ENCODE results near the gene CYTH2.
"Not testable (repeated sequence)": the region's sequence is repeated elsewhere in the genome, so short reads cannot be mapped to it uniquely, and the experiment has no call there.

Gene CYTH2

DNA sequence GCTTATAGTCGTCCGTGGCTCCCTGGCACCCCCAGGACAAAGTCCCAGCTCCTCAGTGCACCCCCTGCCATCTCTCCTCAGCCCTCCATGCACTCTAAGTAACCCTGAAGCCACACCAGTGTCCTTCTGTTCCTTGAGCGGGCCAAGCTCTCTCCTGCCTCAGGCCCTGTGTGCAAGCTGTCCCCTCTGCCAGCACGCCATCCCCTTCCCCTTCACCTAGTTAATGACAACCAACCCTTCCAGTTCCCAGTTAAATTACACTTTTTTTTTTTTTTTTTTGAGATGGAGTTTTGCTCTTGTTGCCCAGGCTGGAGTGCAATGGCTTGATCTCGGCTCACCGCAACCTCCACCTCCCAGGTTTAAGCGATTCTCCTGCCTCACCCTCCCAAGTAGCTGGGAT lies 19.3 kb downstream of the CYTH2 start:
- in situ Hi-C loops (cut with MboI; ENCODE audit: low sequenced_read_pairs); H3K36me3 ChIP-seq (replicated peaks); H3K4me3 ChIP-seq: not testable (repeated sequence)

DNA sequence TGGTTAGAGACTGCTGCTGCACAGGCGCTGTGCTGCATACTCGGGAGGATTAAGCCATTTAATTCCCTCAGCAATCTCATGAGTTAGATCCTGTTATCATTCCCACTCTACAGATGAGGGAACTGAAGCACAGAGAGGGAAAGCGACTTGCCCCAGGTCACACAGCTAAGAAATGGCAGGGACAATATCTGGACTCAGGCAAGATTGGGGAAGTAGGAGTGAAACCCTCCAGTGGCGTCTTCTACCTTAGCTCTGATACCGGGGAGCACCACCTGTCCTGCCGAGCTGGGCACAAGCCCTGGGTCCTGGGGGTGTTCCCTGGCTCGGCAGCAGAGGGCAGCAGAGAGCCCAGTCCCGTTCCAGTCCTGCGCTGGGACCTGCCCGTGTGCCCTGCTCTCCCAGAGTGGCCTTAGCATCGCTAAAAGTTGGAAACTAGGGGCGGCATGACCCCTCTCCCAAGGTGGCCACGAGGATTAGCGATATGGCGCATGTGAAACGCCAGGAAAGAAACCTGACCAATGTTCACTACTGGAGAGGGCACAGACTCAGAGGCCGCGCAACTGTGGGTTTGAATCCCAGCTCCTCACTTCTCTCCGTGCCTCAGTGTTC lies 20.5 kb downstream of the CYTH2 start:
- Histone ChIP-seq H3K9me3 (no peaks in the 10 kb centered on the region), H3K27me3 (ENCODE audit: low read depth) (no peaks in the 10 kb centered on the region), H3K36me3 (replicated peaks) (no peaks in the 10 kb centered on the region), H3K4me1 (peaks cover 16% of the 10 kb centered on the region), H3K4me3 (no peak overlapping the region)
- peak; percentile 65 to 91 for DNase-seq (ENCODE audit: low spot score in 2 of 2)
- in situ Hi-C loops (cut with MboI; ENCODE audit: low sequenced_read_pairs) = no loop called here

More for the DNA sequence above, 19.3 kb downstream of the CYTH2 start:
- not testable (repeated sequence) for DNase-seq (ENCODE audit: low spot score in 2 of 2); H3K9me3 ChIP-seq; H3K27me3 ChIP-seq (ENCODE audit: low read depth)
- H3K4me1 ChIP-seq = peaks cover 13% of the 10 kb centered on the region

DNA sequence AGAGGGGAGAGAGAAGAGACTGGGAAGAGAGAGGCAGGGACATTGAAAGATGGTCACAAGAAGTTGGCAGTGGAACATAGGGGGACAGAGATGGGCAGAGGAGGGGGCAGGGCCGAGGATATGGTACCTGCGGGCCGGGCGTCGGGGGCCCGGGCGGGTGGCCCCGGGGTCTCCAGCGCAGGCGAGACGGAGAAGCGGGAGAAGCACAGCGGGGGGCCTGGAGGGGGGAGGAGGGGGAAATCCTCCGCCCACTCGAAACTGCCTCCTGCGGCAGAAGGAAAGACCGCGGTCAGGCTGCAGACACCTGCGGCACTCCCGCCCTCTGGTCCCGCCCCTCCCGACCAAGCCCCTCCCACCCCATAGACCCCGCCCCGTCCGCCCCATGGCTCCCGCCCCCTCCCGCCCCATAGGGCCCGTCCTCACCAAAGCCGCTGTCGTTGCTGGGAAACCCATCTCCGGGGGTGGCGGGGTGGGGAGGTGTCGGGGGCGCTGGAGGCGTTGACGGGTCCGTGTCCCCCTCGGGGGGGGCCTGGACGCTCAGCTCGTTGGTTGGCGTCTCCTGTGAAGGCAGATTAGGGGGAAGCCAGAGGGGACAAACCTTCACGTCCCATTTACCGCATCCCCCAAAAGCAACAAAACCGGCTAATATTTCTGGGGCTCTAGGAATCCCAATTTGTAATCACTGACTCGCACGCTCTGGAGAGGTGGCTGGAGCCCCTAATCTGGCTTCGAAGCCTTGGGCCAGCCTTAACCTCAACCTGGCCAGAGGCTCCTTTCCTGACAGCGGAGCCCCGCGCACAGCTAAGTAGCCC lies 22.0 kb downstream of the CYTH2 start:
- no peaks in the 10 kb centered on the region for H3K9me3 ChIP-seq
- peaks cover 16% of the 10 kb centered on the region for H3K4me1 ChIP-seq
- H3K4me3 ChIP-seq = peak overlapping the region; percentile 22
- peak; percentile 61 to 78 for DNase-seq (ENCODE audit: low spot score in 2 of 2)
- in situ Hi-C loops (cut with MboI; ENCODE audit: low sequenced_read_pairs) = no loop called here
- no peaks in the 10 kb centered on the region for H3K36me3 ChIP-seq (replicated peaks)
- no peaks in the 10 kb centered on the region for H3K27me3 ChIP-seq (ENCODE audit: low read depth)

DNA sequence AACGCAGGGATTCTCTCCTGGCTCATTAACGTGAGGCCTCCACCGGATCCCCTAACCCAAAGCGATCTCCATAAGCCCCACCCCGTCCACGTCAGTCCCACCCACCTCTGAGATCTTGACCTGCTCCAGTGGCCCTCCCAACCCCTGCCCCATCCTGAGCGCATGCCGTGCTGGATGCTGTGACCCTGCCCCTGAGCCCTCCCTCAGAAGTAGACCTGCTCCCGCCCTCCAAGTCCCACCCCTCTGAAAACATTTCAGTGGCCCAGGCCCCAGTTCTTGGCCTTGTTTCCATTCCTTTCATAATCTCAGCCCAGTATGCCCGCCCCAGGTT lies 22.6 kb downstream of the CYTH2 start:
- H3K9me3 ChIP-seq = no peaks in the 10 kb centered on the region
- H3K4me1 ChIP-seq = peaks cover 16% of the 10 kb centered on the region
- H3K36me3 ChIP-seq (replicated peaks) = no peaks in the 10 kb centered on the region
- H3K27me3 ChIP-seq (ENCODE audit: low read depth) = no peaks in the 10 kb centered on the region
- in situ Hi-C loops (cut with MboI; ENCODE audit: low sequenced_read_pairs) = no loop called here
- no peak overlapping the region for H3K4me3 ChIP-seq
- DNase-seq (ENCODE audit: low spot score in 2 of 2) = peak in 1 of 2 experiments; percentile 48

DNA sequence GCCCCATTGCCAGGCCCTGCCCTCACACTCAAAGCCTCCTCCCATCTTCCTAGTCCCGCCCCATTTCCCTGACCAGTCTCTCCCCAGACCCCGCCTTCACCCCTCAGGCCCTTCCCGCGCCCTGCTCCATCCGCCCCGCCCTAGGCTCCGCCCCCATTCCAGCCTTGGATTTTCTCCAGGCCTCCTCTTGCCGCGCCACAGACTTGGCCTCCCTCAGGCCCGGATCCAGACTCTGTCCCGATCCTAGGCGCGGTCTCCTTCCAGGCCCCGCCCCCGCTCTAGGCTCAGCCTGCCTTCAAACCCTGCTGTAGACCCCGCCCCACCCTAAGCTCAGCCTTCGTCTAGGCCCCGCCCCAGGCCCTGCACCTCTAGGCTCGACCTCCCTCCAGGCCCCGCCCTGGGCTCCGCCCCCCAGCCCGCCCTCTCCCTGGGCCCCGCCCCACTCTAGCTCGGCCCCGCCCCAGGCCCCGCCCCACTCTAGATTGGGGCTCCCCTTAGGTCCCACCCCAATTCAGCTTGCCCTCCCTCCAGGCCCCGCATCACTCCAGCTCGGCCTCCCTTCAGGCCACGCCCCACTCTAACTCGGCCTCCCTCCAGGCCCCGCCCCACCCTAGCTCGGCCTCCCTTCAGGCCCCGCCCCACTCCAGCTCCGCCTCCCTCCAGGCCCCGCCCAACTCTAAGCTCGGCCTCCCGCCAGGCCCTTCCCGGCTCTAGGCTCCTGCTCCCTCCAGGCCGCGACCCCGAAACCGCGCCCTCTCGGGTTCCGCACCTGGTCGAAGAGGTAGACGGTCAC lies 24.0 kb downstream of the CYTH2 start:
- DNase-seq (ENCODE audit: low spot score in 2 of 2) = peak; percentile 96 to 100
- peak overlapping the region; percentile 50 for H3K4me3 ChIP-seq

DNA sequence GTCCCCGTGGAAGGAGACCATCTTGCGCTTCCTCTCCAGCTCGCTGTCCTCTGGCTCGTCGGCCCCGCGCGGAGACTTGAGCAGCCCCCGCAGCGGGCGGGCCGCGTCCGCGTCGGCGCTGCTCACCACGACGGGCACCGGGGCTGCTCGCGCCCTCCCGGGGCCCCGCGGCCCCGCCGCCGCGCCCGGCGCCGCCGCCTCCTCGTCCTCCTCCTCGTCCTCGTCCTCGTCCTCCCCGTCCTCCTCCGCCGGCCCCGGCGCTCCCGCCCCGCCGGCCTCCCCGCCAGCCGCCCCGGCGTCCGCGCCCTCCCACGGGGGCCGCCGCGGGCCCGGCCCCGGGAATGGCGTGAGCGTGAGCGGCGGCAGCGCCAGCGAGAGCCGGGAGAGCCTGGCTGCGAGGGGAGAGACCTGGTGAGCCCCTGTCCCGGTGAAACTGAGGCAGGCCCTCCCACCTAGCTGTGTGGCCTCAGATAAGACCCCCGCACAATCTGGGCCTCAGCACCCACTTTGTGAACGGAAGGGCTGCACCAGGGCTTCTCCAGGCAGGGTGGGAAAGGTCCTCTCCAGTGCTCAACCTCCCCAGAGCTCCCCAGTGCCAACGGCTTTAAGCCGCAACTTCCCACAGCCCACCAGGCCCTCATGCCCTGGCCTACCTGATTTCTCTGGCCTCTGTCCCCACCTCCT lies 24.7 kb downstream of the CYTH2 start:
- H3K4me1 ChIP-seq = peaks cover 16% of the 10 kb centered on the region
- no peaks in the 10 kb centered on the region for H3K9me3 ChIP-seq
- in situ Hi-C loops (cut with MboI; ENCODE audit: low sequenced_read_pairs) = no loop called here
- H3K36me3 ChIP-seq (replicated peaks) = no peaks in the 10 kb centered on the region
- DNase-seq (ENCODE audit: low spot score in 2 of 2) = no peak
- peak overlapping the region; percentile 50 for H3K4me3 ChIP-seq
- no peaks in the 10 kb centered on the region for H3K27me3 ChIP-seq (ENCODE audit: low read depth)

More for the DNA sequence above, 24.0 kb downstream of the CYTH2 start:
- no peaks in the 10 kb centered on the region for H3K27me3 ChIP-seq (ENCODE audit: low read depth)
- no peaks in the 10 kb centered on the region for H3K36me3 ChIP-seq (replicated peaks)
- H3K4me1 ChIP-seq = peaks cover 16% of the 10 kb centered on the region
- in situ Hi-C loops (cut with MboI; ENCODE audit: low sequenced_read_pairs) = no loop called here
- H3K9me3 ChIP-seq = no peaks in the 10 kb centered on the region

DNA sequence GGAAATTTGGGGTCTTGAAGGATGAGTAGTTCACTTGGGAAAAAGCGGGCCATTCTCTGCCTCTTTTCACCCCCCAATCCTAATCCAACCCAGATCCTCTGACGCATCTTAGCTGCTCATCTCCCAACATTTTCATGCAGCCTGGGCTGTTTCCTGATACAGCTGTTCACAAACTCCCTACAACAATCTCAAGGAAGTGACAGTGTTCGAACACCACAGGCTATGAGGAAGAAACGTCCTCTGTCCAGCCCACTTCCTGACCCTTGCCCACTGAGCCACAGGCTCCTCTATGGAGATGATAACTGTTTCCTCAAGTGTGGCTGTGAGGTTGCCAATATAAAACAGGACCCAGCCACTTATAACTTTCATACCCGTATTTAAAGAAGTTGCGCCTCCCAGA lies 26.2 kb downstream of the CYTH2 start:
- no peaks in the 10 kb centered on the region for H3K27me3 ChIP-seq (ENCODE audit: low read depth)
- in situ Hi-C loops (cut with MboI; ENCODE audit: low sequenced_read_pairs) = no loop called here
- H3K9me3 ChIP-seq = no peaks in the 10 kb centered on the region
- H3K4me3 ChIP-seq = no peak overlapping the region
- no peaks in the 10 kb centered on the region for H3K36me3 ChIP-seq (replicated peaks)
- H3K4me1 ChIP-seq = peaks cover 16% of the 10 kb centered on the region
- DNase-seq (ENCODE audit: low spot score in 2 of 2) = no peak

DNA sequence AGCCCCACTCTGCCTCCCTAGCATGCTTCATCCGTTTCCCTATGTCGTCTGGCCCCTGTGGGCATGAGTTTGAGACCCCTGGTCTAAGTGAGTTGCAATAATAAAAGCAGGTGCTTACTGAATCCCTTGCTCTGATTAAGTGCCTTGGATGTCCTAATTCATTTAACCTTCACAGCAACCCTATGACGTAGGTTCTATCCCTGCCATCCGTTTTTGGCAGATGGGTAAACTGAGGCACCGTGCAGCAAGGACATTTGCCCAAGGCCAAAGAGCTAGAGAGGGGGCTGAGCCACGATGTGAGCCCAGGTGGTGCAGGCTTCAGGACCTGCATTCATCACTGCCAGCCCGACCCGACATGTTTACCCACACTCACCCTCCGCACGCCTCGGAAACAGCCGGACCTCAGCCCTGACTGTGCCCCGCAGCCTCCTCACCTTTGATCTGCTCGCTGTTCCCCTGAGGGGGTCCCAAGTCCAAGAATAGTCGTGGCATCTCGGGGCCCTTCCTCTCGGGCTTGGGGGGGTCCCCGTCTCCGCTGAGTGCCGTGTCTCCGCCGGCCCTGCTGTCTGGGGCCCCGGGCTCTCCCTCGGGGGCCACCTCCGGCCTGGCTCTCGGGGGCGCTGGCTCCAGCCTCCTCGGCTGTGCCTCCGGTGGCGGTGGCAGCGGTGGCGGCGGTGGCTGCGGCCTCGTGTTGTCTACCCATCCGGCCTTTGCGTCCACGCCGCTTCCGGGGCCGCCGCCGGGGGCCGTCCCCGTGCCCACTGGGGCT lies 28.0 kb downstream of the CYTH2 start:
- Histone ChIP-seq H3K36me3 (replicated peaks) (no peaks in the 10 kb centered on the region), H3K9me3 (no peaks in the 10 kb centered on the region), H3K4me3 (no peak overlapping the region), H3K27me3 (ENCODE audit: low read depth) (no peaks in the 10 kb centered on the region), H3K4me1 (peaks cover 11% of the 10 kb centered on the region)
- in situ Hi-C loops (cut with MboI; ENCODE audit: low sequenced_read_pairs) = no loop called here
- no peak for DNase-seq (ENCODE audit: low spot score in 2 of 2)

DNA sequence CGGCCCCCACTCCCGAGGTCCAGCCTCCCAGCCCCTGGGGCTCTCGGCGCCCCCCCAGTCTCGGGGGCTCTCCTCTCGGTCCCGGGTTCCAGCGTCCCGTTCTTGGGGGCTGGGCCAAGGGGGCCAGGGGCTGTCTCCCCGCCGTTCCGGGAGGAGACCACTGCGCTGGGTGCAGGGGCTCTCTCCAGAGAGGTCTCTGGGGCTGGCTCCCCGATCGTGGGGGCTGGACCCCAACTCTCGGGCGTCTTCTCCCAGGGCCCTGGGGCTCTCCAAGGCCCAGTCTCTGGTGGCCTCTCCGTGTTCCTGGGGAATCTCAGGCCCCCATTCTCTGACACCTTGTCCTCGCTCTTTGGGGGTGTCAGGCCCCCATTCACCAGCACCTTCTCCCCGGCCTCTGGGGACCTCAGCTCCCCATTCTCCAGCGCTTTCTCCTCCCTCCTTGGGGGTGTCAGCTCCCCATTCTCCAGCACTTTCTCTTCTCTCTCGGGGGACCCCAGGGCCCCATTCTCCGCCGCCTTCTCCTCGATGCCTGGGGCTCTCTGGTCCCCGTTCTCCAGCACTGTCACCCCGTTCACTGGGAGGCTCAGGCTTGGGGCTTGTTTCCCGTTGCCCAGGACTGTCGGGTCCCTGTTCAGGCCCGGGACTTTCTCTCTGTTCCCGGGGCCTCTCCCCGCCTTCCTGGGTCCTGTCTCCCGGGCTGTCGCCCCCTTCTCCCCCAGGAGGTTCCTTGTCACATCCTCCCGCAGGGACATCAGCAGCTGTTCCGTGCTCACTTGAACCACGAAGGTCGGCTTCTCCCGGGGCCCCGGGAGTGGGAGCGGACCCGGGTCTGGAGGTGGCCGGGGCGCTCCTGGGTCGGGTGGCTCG lies 28.8 kb downstream of the CYTH2 start:
- peaks cover 7% of the 10 kb centered on the region for H3K4me1 ChIP-seq
- DNase-seq (ENCODE audit: low spot score in 2 of 2) = no peak
- no peaks in the 10 kb centered on the region for H3K36me3 ChIP-seq (replicated peaks)
- no peaks in the 10 kb centered on the region for H3K27me3 ChIP-seq (ENCODE audit: low read depth)
- in situ Hi-C loops (cut with MboI; ENCODE audit: low sequenced_read_pairs) = no loop called here
- no peaks in the 10 kb centered on the region for H3K9me3 ChIP-seq
- H3K4me3 ChIP-seq = no peak overlapping the region

DNA sequence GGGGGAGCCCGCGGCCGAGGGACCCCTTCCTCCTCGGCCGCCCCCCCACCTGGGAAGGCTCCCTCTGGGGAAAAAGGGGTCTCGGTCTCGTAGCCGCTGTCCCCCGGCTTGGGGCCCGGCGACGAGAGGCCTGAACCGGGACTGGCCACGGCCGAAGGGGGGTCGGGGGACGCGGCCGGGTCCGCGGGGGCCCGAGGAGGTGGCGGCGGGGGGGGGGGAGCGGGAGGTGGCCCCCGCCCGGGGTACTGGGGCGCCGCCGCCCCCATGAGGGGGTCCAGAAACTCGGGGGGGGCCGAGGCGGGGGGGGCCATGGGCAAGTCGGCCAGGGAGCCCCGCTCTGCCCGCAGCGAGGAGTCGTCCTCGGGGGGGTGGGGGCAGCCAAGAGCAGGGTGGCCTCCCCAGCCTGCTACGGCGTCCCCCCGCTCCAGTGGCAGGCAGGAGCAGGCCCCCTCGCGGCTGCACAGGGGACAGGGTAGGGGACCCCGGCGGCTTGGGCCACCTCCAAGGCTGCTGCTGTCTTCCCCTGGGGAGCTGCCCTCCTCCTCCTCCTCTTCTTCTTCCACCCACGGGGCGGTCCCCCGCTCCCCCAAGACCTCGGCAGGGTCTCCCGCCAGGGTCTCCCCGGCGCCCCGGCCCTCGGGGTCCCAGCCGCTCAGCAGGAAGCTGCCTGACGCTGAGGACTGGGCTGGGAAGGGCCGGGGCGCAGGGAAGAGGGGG lies 29.6 kb downstream of the CYTH2 start:
- Histone ChIP-seq H3K36me3 (replicated peaks) (no peaks in the 10 kb centered on the region), H3K4me3 (no peak overlapping the region), H3K27me3 (ENCODE audit: low read depth) (no peaks in the 10 kb centered on the region), H3K4me1 (peaks cover 7% of the 10 kb centered on the region), H3K9me3 (no peaks in the 10 kb centered on the region)
- DNase-seq (ENCODE audit: low spot score in 2 of 2) = no peak
- in situ Hi-C loops (cut with MboI; ENCODE audit: low sequenced_read_pairs) = no loop called here

DNA sequence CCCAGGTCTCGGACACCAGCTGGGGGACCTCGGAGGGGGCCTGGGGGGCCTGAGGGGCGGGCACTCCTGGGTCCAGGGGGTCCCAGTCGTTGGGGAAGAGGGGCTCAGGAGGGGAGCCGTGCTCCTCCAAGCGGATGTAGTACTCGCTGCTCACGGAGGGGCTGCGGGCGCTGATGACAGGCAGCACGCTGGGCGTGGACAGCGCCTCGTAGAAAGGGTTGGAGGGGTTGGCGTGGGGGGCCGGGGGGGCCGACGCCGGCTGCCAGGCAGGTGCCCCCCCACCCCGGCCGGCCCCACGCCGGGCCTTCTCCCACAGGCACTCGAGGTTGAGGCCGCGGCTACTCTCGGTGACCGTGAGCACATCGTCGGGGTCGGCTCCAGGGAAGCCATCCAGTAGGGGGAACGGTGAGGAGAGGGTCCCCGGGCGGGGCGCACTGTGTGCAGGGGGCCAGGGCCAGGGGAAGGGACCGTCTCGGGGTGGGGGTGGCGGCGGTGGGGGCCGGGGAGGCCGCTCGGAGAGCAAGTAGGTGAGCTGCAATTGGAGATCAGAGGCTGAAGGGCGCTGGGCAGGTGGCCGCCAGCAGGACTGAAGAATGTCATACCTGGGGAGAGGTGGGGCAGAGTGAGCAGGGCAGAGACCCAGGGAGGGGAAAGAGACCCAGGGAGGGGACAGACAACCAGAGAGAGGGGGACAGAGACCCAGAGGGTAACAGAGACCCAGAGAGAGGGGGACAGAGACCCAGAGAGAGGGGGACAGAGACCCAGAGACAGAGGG lies 30.3 kb downstream of the CYTH2 start:
- in situ Hi-C loops (cut with MboI; ENCODE audit: low sequenced_read_pairs) = no loop called here
- DNase-seq (ENCODE audit: low spot score in 2 of 2) = no peak

More for the DNA sequence above, 30.3 kb downstream of the CYTH2 start:
- no peaks in the 10 kb centered on the region for H3K9me3 ChIP-seq
- no peaks in the 10 kb centered on the region for H3K36me3 ChIP-seq (replicated peaks)
- H3K27me3 ChIP-seq (ENCODE audit: low read depth) = no peaks in the 10 kb centered on the region
- H3K4me3 ChIP-seq = no peak overlapping the region
- peaks cover 4% of the 10 kb centered on the region for H3K4me1 ChIP-seq
